ENCODE data around the gene CHST8.
"Not testable (repeated sequence)": the region's sequence is repeated elsewhere in the genome, so short reads cannot be mapped to it uniquely, and the experiment has no call there.

The CHST8 gene

DNA sequence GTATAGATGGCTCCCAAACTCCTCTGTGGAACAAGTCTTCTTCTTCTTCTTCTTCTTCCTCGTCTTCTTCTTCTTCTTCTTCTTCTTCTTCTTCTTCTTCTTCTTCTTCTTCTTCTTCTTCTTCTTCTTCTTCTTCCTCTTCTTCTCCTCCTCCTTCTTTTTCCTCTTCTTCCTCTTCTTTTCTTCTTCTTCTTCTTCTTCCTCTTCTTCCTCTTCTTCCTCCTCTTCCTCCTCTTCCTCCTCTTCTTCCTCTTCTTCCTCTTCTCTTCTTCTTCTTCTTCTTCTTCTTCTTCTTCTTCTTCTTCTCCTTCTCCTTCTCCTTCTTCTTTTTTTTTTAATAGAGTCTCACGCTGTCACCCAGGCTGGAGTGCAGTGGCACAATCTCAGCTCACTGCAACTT is 3.4 kb upstream of the CHST8 start:
- 100% methylated on average over 1 of the region's 2 CpGs; no CpG with 5 or more reads in 1 of the 2 experiments for WGBS, 2 experiments (ENCODE audit: insufficient coverage in 2 of 2)
- H3K36me3 ChIP-seq (ENCODE audit: control insufficient read depth, insufficient read depth, low read length); H3K9me3 ChIP-seq (ENCODE audit: control insufficient read depth, low read length); H3K27ac ChIP-seq (ENCODE audit: low read depth, low read length, severe bottlenecking); H3K4me3 ChIP-seq (ENCODE audit: extremely low read depth, insufficient read depth, low read length, poor library complexity, severe bottlenecking); H3K4me1 ChIP-seq (ENCODE audit: control insufficient read depth, insufficient read depth, low read length, poor library complexity, severe bottlenecking): not testable (repeated sequence)

DNA sequence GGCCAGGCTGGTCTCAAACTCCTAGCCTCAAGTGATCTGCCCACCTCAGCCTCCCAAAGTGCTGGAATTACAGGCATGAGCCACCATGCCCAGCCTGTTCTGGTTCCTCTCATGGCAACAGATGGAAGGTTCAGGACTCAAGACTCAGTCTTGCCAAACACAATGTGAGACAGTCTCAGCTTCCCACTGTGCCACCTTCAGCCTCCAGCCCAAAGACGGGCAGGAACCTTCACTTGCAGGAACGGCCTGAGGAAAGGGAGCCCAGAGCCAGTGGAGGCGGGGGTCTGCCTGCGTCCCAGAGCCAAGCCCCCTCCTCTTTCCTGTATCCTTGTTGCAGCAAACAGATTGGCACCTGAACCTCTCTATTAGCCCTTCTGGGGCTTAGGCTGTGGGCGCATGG is 2.9 kb upstream of the CHST8 start:
- H3K4me1 ChIP-seq (ENCODE audit: control insufficient read depth, insufficient read depth, low read length, poor library complexity, severe bottlenecking) = no peaks in the 10 kb centered on the region
- 76 to 94% methylated on average over 2 to 5 of the region's 5 CpGs for WGBS, 2 experiments (ENCODE audit: insufficient coverage in 2 of 2)
- H3K4me3 ChIP-seq (ENCODE audit: extremely low read depth, insufficient read depth, low read length, poor library complexity, severe bottlenecking) = no peak overlapping the region
- H3K36me3 ChIP-seq (ENCODE audit: control insufficient read depth, insufficient read depth, low read length) = no peaks in the 10 kb centered on the region
- no peaks in the 10 kb centered on the region for H3K9me3 ChIP-seq (ENCODE audit: control insufficient read depth, low read length)
- no peak overlapping the region for H3K27ac ChIP-seq (ENCODE audit: low read depth, low read length, severe bottlenecking)

DNA sequence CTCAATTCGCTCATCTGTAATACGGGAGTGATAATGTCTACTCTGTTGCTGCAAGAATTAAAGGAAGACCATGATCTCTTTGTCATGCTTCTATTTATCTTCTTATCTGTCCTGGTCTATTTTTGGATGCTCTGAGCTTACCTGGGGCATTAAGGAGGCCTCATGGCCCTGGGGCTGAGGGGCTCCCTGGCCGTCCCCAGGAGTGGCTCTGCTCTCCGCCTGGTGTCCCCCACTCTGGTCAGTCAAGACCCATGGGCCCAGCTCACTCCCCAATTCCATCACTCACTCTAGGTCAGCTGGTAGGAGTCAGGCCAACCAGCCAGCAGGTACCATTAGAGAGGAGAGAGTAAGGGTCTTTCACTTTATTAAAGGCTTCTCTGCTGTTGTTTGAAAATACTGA is 1.1 kb upstream of the CHST8 start:
- Histone ChIP-seq H3K27ac (ENCODE audit: low read depth, low read length, severe bottlenecking) (no peak overlapping the region), H3K4me1 (ENCODE audit: control insufficient read depth, insufficient read depth, low read length, poor library complexity, severe bottlenecking) (peaks cover 8% of the 10 kb centered on the region), H3K4me3 (ENCODE audit: extremely low read depth, insufficient read depth, low read length, poor library complexity, severe bottlenecking) (no peak overlapping the region), H3K36me3 (ENCODE audit: control insufficient read depth, insufficient read depth, low read length) (no peaks in the 10 kb centered on the region), H3K9me3 (ENCODE audit: control insufficient read depth, low read length) (no peaks in the 10 kb centered on the region)
- WGBS, 2 experiments (ENCODE audit: insufficient coverage in 2 of 2) = 95 to 97% methylated on average over 4 of the region's 4 CpGs

DNA sequence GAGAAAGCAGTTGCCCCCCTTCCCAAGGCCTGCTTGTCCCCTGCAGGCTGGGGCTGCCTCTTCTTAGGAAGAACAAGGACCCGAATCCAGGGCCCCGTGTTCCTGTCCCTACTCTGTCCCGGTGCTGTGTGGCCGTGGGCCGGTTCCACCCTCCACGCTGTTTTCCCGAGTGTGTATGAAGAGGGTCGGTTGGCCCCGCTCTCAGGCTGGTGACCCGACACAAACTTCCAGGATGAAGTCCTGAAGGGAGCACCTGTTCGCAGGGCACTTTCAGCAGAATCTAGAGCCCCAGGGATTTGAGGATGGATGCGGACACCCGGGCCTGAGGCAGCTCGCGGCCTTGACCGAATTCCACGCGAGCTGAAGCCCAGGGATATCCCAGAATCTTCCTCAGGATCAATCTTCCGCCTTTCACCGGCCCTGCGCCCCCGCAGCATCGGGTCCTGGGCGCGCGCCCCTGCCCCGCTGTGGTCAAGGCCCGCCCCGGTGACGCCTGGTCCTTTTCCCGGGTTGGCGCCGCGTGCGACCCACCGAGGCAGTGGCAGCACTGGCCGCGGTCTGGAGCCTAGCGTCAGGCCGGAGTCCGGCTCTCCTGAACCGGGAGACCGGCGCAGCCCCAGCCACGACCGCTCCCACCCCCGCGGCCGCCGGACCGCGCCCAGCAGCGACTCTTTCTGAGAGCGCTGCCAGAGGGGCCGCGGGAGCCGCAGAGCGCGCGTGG is 528 bp upstream of the CHST8 start:
- WGBS, 2 experiments (ENCODE audit: insufficient coverage in 2 of 2) = 13 to 16% methylated on average over 47 to 54 of the region's 60 CpGs
- H3K4me3 ChIP-seq (ENCODE audit: extremely low read depth, insufficient read depth, low read length, poor library complexity, severe bottlenecking) = peak overlapping the region; percentile 39
- no peak overlapping the region for H3K27ac ChIP-seq (ENCODE audit: low read depth, low read length, severe bottlenecking)
- peaks cover 8% of the 10 kb centered on the region for H3K4me1 ChIP-seq (ENCODE audit: control insufficient read depth, insufficient read depth, low read length, poor library complexity, severe bottlenecking)
- H3K36me3 ChIP-seq (ENCODE audit: control insufficient read depth, insufficient read depth, low read length) = no peaks in the 10 kb centered on the region
- H3K9me3 ChIP-seq (ENCODE audit: control insufficient read depth, low read length) = no peaks in the 10 kb centered on the region

DNA sequence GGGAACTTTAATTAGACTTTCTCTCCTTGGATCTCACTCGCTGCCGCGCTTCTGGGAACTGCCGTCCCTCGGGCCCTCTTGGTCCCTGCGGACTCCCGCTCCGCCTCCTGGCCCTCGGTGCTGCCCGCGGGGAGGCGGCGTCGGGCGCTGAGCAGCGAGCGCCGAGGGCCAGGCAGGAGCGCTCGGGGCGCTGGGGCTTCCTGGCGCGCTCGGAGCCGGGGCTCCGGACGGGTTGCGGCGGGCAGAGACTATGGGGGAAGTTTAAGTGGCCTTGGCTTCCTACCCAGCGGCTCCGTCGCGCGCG is 704 bp downstream of the CHST8 start:
- peaks cover 8% of the 10 kb centered on the region for H3K4me1 ChIP-seq (ENCODE audit: control insufficient read depth, insufficient read depth, low read length, poor library complexity, severe bottlenecking)
- H3K4me3 ChIP-seq (ENCODE audit: extremely low read depth, insufficient read depth, low read length, poor library complexity, severe bottlenecking) = peak overlapping the region; percentile 39
- no peak overlapping the region for H3K27ac ChIP-seq (ENCODE audit: low read depth, low read length, severe bottlenecking)
- WGBS, 2 experiments (ENCODE audit: insufficient coverage in 2 of 2) = 0% methylated on average over 23 to 35 of the region's 35 CpGs
- H3K9me3 ChIP-seq (ENCODE audit: control insufficient read depth, low read length) = no peaks in the 10 kb centered on the region
- H3K36me3 ChIP-seq (ENCODE audit: control insufficient read depth, insufficient read depth, low read length) = no peaks in the 10 kb centered on the region

DNA sequence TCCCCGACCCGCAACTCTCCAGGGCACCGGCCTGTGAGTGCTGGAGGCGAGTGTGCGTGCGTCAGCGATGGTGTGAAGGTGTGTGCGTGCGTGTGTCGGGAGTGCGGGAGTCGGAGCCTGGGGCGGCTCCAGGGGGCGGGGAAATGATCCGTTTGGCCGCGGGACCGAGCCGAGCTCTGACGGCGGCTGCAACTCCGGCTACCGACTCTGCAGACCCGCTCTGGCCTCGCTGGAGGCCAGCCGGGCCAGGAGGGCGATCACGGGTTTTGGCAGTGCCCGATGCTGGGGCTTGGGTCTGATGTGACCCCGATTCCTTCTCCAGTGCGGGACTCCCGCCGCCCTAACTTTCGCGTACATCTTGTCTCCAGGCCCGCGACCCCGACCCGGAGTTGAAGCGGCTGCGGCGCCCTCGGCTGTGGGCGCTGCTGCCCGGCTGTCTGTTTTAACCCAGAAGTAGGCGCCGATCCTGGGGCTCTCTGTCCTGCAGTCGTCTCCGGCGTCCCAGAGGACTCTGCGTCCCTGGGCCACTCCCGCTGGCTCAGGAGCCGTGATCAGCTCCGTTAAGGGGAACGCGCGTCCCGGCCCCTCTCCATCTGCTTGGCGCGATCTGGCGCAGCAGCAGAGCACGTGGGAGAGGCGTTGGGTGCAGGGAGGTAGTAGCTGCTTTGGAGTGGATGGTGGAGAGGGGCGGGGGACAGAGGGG is 1.2 kb downstream of the CHST8 start:
- Histone ChIP-seq H3K9me3 (ENCODE audit: control insufficient read depth, low read length) (no peaks in the 10 kb centered on the region), H3K27ac (ENCODE audit: low read depth, low read length, severe bottlenecking) (no peak overlapping the region), H3K4me1 (ENCODE audit: control insufficient read depth, insufficient read depth, low read length, poor library complexity, severe bottlenecking) (peaks cover 8% of the 10 kb centered on the region), H3K36me3 (ENCODE audit: control insufficient read depth, insufficient read depth, low read length) (no peaks in the 10 kb centered on the region), H3K4me3 (ENCODE audit: extremely low read depth, insufficient read depth, low read length, poor library complexity, severe bottlenecking) (peak overlapping the region; percentile 39)
- 1 to 2% methylated on average over 51 to 52 of the region's 64 CpGs for WGBS, 2 experiments (ENCODE audit: insufficient coverage in 2 of 2)

DNA sequence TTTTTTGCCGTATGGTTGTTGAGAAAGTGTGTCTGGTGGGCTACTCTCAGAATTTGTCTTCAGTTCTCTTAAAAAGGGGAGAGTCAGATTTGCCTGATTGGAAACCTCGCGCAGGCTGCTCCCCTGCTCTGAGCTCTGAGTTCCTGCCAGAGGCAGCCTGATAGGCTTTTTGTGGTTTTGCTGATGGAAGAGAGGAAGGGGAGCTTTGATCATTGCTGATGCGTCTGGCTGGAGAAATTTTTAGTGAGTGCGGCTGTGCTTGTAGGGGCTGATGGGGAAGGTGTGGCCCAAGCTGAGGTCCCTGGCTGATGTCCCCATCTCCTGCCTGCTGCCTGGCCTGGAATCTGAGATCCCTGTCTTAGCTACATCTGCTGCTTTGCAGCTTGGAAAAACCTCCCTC is 2.8 kb downstream of the CHST8 start:
- Histone ChIP-seq H3K9me3 (ENCODE audit: control insufficient read depth, low read length) (no peaks in the 10 kb centered on the region), H3K4me3 (ENCODE audit: extremely low read depth, insufficient read depth, low read length, poor library complexity, severe bottlenecking) (no peak overlapping the region), H3K36me3 (ENCODE audit: control insufficient read depth, insufficient read depth, low read length) (no peaks in the 10 kb centered on the region), H3K4me1 (ENCODE audit: control insufficient read depth, insufficient read depth, low read length, poor library complexity, severe bottlenecking) (peaks cover 8% of the 10 kb centered on the region), H3K27ac (ENCODE audit: low read depth, low read length, severe bottlenecking) (no peak overlapping the region)
- 84 to 85% methylated on average over 5 of the region's 5 CpGs for WGBS, 2 experiments (ENCODE audit: insufficient coverage in 2 of 2)

DNA sequence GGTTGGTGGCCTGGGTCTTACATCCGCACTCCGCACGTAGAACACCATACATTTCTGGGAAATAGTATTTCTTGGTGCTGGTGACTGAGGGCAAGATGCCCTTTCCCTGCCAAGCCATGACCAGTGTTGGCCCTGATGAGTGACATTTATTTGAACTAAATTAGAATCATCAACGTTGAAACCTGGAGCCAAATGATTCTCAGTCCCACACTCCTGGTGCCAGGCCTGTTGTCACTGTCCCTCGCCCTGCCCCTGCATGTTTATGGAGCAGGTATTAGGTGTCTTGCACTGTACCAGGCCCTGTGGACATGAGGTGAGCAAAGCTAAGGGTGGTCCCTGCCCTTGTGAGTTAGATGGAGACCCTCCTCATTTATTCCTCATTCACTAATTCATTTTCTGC is 5.8 kb downstream of the CHST8 start:
- no peak overlapping the region for H3K4me3 ChIP-seq (ENCODE audit: extremely low read depth, insufficient read depth, low read length, poor library complexity, severe bottlenecking)
- H3K9me3 ChIP-seq (ENCODE audit: control insufficient read depth, low read length) = no peaks in the 10 kb centered on the region
- H3K27ac ChIP-seq (ENCODE audit: low read depth, low read length, severe bottlenecking) = no peak overlapping the region
- 63 to 90% methylated on average over 1 to 5 of the region's 5 CpGs for WGBS, 2 experiments (ENCODE audit: insufficient coverage in 2 of 2)
- H3K4me1 ChIP-seq (ENCODE audit: control insufficient read depth, insufficient read depth, low read length, poor library complexity, severe bottlenecking) = peaks cover 11% of the 10 kb centered on the region
- no peaks in the 10 kb centered on the region for H3K36me3 ChIP-seq (ENCODE audit: control insufficient read depth, insufficient read depth, low read length)

DNA sequence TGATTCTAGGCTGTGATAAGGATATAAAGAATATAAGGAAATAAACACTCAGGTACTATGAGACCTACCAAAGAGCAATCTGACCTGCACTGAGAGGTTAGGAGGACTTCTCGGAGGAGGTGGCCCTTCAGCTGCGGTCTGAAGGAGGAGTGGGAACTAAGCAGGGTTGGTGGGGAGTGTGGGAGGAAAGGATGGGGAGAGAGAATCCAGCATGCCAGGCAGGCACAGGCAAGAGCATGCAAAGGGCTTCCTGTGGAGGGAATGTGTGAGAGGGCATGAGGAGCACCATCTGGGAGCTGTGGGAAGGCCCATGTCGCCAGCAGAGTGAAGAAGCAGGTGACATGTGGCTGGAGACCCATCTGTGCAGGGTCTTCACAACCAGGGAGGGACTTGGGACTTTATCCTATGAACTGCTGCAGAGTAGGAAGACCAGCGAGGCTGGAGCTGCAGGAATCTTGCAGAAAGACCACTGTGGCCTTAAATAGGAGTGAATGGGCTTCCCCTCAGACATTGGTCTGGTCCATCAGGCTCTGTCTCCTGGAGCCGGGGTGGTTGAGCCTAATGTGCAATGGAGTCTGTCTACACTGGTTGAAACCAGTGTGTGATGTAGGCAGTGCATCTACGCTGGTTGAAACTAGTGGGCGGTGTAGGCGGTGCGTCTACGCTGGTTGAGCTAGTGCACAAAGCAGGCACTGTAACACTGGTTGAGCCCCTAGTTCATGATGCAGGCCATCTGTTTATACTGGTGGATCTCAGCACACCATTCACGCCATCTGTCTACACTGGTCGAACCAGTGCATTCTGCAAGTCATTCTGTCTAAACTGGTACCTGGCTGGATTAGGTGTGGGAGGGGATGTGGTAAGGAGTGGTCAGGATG is 6.4 kb downstream of the CHST8 start:
- Histone ChIP-seq H3K27ac (ENCODE audit: low read depth, low read length, severe bottlenecking) (no peak overlapping the region), H3K36me3 (ENCODE audit: control insufficient read depth, insufficient read depth, low read length) (no peaks in the 10 kb centered on the region), H3K4me3 (ENCODE audit: extremely low read depth, insufficient read depth, low read length, poor library complexity, severe bottlenecking) (no peak overlapping the region), H3K4me1 (ENCODE audit: control insufficient read depth, insufficient read depth, low read length, poor library complexity, severe bottlenecking) (peaks cover 11% of the 10 kb centered on the region), H3K9me3 (ENCODE audit: control insufficient read depth, low read length) (no peaks in the 10 kb centered on the region)
- 91 to 92% methylated on average over 12 of the region's 12 CpGs for WGBS, 2 experiments (ENCODE audit: insufficient coverage in 2 of 2)

DNA sequence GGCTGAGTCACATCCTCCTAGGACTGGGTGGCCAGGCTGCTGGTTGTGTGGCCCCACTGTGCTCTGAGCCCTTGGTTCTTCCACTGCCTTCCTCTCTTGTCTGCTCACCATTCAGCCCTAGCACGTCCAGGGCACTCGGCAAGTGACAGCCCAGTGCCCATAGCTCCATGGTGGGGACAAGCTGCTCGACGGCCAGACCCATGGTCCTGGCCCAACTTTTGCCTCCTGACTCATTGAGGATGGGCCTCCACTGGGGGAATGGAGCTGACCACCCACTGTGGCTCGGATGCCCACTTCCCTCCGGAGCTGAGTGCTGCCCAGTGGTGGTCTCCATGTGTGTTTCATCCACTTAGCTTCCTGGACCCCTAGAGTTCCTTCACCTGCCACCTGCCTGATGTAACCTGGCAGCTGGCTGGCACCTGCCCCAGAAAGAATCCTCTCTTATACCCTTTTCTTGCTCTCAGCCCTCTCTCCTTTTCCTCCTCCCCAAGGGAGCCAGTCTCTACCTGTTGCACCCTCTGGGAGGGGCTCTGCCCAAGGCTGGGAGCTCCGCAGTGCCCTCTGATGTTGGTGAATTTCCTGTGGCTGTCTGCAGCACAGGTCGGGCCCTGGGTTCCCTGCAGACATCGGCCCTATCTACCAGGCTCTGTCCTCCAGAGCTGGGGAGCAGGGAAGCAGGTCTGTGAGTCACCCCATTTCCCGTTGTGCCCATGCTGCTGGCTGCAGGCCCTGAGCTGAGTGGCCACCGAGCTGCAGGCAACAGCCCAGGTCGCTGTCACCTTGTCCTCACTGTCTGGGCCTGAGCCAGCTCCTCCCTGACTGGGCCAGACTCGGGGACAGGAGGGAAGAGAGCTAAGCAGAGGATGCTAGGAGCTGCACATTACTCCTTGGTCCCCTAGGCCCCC is 7.4 kb downstream of the CHST8 start:
- no peaks in the 10 kb centered on the region for H3K36me3 ChIP-seq (ENCODE audit: control insufficient read depth, insufficient read depth, low read length)
- no peak overlapping the region for H3K27ac ChIP-seq (ENCODE audit: low read depth, low read length, severe bottlenecking)
- no peaks in the 10 kb centered on the region for H3K9me3 ChIP-seq (ENCODE audit: control insufficient read depth, low read length)
- no peak overlapping the region for H3K4me3 ChIP-seq (ENCODE audit: extremely low read depth, insufficient read depth, low read length, poor library complexity, severe bottlenecking)
- peaks cover 9% of the 10 kb centered on the region for H3K4me1 ChIP-seq (ENCODE audit: control insufficient read depth, insufficient read depth, low read length, poor library complexity, severe bottlenecking)
- WGBS, 2 experiments (ENCODE audit: insufficient coverage in 2 of 2) = 83 to 91% methylated on average over 12 to 13 of the region's 13 CpGs
